Raji (cell line): ENCODE results near the gene CIAO1.

Source experiments
- POLR2A ChIP-seq: IDR thresholded peaks from 2 replicates; pipeline ENCODE4 v1.6.1; 2011; ENCODE audit warnings: low read depth, low read length, control low read depth; ENCODE audit not compliant: insufficient read depth

Gene CIAO1

DNA sequence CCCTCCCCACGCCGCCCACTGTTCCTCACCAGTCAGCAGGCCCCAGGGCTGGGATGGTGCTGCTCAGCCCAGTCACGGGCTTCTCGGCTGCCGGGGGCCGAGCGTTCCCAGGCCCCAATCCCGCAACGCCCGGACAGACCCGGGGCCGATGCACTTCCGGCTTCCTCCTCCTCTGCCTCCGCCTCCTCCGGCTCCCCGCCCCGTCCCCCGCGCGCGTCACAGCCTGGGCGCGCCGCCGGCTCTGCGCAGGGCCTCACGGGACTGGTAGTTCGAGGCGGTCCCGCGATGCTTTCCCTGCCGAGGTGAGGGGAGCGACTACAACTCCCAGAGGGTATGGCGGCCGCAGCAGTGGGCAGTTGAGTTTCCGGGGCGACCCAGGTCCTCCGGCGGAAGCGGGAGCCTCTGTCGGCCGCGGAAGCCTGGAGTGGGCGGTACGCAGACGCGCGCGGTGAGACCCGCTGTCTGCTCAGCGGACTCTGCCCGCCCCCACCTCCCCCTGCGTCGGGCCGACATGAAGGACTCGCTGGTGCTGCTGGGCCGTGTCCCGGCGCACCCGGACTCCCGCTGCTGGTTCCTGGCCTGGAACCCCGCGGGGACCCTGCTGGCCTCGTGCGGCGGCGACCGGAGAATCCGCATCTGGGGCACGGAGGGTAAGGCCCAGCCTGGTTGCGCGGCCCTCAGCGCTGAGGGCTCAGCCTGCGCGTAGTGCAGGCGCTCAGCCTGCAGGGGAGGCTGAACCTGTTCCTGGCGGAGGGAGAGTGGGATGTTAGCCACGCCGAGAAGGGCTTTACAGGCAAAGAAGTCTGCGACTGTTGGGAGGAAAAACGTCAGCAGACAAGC, at the start of gene CIAO1, which contains the start of gene TMEM127:
Gene CIAO1, plus strand, starts transcription at position 386 of the 840 bp plus-strand sequence. Its CDS starts 126 bp downstream, at position 512.
Gene TMEM127, minus strand, starts transcription at position 158 of the 840 bp plus-strand sequence. CDS start 616 bp downstream, outside the sequence.
- TF ChIP-seq POLR2A = peak; percentile 89

- no peak for TF ChIP-seq POLR2A
Measured at GRCh38 chr2:96218508-96219131, 47.4 kb upstream of the CIAO1 start.

DNA sequence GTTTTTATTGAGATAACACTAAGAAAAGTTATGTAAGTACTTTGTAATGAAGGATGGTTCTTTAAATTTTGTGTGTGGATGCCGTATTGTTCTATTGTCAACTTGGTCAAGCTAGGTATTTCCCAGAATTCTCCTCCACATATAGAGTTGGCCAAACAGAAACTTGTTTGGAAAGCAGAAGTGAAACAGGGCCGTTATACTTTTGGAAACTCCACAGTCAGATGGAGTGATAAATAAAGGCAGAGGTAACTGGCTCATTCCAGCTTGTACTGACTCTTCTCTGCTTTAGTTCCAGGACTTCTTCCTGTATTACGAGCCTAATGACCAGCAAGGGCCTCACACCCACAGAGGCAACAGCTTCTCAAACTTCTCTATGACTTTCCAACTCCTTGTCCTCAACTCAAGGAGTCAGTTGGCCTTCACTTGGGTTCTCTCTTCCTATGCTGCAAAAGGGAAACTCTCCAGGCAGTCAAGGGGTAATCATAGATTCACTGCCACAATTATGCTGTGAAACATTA, 41.0 kb upstream of the CIAO1 start:
- no peak; the same call in 1 of the 2 replicates for TF ChIP-seq POLR2A

- TF ChIP-seq POLR2A = no peak
Measured at GRCh38 chr2:96231316-96231715, 34.7 kb upstream of the CIAO1 start.

GRCh38 chr2:96233436-96233835, 32.6 kb upstream of the CIAO1 start:
- TF ChIP-seq POLR2A = no peak

DNA sequence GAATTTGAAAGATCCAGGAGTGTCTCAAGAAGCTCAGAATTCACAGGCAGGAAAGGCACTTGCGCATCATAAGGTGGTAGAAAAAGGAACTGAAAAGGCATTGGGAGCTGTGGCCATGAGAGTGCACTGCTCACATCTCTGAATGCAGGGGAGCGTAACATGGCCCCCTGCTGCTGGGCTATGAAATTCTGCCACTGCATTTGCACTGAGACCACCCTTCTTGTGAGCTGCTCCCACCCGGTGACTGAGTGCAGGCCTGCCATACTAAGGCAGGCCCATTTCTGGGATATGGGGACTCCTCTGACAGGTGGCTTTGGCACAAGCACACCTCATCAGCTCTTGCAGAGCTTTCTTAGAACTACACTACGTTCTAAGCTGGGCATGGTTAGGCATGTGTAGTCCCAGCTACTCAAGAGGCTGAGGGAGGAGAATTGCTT, 32.1 kb upstream of the CIAO1 start:
- no peak for TF ChIP-seq POLR2A

- TF ChIP-seq POLR2A = no peak
Measured at GRCh38 chr2:96236882-96237281, 29.1 kb upstream of the CIAO1 start.

- TF ChIP-seq POLR2A = no peak
Measured at GRCh38 chr2:96238266-96238665, 27.8 kb upstream of the CIAO1 start.

- no peak for TF ChIP-seq POLR2A
Measured at GRCh38 chr2:96239091-96239490, 26.9 kb upstream of the CIAO1 start.

- TF ChIP-seq POLR2A = no peak
Measured at GRCh38 chr2:96239745-96240264, 26.2 kb upstream of the CIAO1 start.

- no peak for TF ChIP-seq POLR2A
Measured at GRCh38 chr2:96240341-96241038, 25.5 kb upstream of the CIAO1 start.

GRCh38 chr2:96241227-96241626, 24.8 kb upstream of the CIAO1 start:
- no peak for TF ChIP-seq POLR2A

GRCh38 chr2:96241900-96242611, 24.0 kb upstream of the CIAO1 start:
- TF ChIP-seq POLR2A = peak; percentile 54; the same call in 1 of the 2 replicates

DNA sequence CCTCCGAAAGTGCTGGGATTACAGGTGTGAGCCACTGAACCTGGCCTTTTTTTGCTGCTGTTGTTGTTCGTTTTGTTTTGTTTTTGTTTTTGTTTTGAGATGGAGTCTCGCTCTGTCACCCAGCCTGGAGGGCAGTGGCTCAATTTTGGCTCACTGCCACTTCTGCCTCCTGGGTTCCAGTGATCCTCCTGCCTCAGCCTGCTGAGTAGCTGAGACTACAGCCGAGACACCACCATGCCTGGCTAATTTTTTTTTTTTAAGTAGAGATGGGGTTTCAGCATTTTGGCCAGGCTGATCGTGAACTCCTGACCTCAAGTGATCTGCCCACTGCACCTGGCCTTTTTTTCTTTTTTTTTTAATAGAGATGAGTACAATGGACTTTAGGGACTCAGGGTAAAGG, 22.2 kb upstream of the CIAO1 start:
- no peak for TF ChIP-seq POLR2A
